Hematopoietic multipotent progenitor cell treated with erythropoietin and hydrocortisone succinate and interleukin-3 and kit ligand, for 6 days (in vitro differentiated cells): Measurements from ENCODE around the gene OMP.
"Not testable (repeated sequence)": the region's sequence is repeated elsewhere in the genome, so short reads cannot be mapped to it uniquely, and the experiment has no call there.

ENCODE experiments used
- DNase-seq: peaks from one replicate; pipeline ENCODE4 v3.0.0-alpha.2; 2015

Gene OMP

GRCh38 chr11:77102246-77103210 is at the start of gene OMP:
Gene OMP (plus strand): TSS chr11:77102840. CDS start chr11:77102840, 0 bp downstream.
- DNase-seq: no peak

GRCh38 chr11:77053217-77054015 is 49.2 kb upstream of the OMP start:
- peak; percentile 44 for DNase-seq

GRCh38 chr11:77054084-77054483 is 48.6 kb upstream of the OMP start:
- DNase-seq: no peak

GRCh38 chr11:77055101-77055561 is 47.5 kb upstream of the OMP start:
- DNase-seq: no peak

- DNase-seq: no peak
These were observed 46.7 kb upstream of the OMP start for GRCh38 chr11:77055913-77056312.

GRCh38 chr11:77056814-77057402 is 45.7 kb upstream of the OMP start:
- DNase-seq: no peak

GRCh38 chr11:77057938-77058474 is 44.6 kb upstream of the OMP start:
- DNase-seq: no peak

GRCh38 chr11:77058900-77059299 is 43.7 kb upstream of the OMP start:
- no peak for DNase-seq

GRCh38 chr11:77059806-77060205 is 42.8 kb upstream of the OMP start:
- no peak for DNase-seq

- no peak for DNase-seq
These were observed 42.4 kb upstream of the OMP start for GRCh38 chr11:77060234-77060633.

- DNase-seq: not testable (repeated sequence)
These were observed 41.4 kb upstream of the OMP start for GRCh38 chr11:77061258-77061657.

GRCh38 chr11:77062924-77063323 is 39.7 kb upstream of the OMP start:
- DNase-seq: no peak

- DNase-seq: no peak
These were observed 39.2 kb upstream of the OMP start for GRCh38 chr11:77063407-77063806.

GRCh38 chr11:77063861-77064260 is 38.8 kb upstream of the OMP start:
- no peak for DNase-seq

GRCh38 chr11:77064648-77065217 is 37.9 kb upstream of the OMP start:
- no peak for DNase-seq

GRCh38 chr11:77065878-77066228 is 36.8 kb upstream of the OMP start:
- peak; percentile 66 for DNase-seq

GRCh38 chr11:77066229-77067042 is 36.2 kb upstream of the OMP start, which contains the start of gene CAPN5:
Gene CAPN5 (plus strand): TSS chr11:77066971. CDS start chr11:77084887, 17,916 bp downstream.
- DNase-seq: peak; percentile 90

GRCh38 chr11:77067861-77068443 is 34.7 kb upstream of the OMP start:
- DNase-seq: no peak

- no peak for DNase-seq
These were observed 33.9 kb upstream of the OMP start for GRCh38 chr11:77068457-77069335.

GRCh38 chr11:77069336-77069968 is 33.2 kb upstream of the OMP start:
- DNase-seq: no peak
